GM13976 (cell line): ENCODE measurements around the gene CCR8.

Experiments
- DNase-seq: peaks from one replicate; pipeline ENCODE4 v3.0.0; 2012; ENCODE audit warnings: low spot score
- in situ Hi-C: fragments of 300-500 bp; cut with MboI; formaldehyde crosslinking; loops from one replicate; pipeline ENCODE4 v1.12.0; 2022; ENCODE audit warnings: low sequenced_read_pairs, mixed read lengths, inconsistent platforms; ENCODE audit not compliant: unreplicated experiment
- TF ChIP-seq, protein P1 (sequence below): IDR thresholded peaks from 2 replicates; pipeline ENCODE4 v1.5.1; 2012; ENCODE audit warnings: borderline replicate concordance, mild to moderate bottlenecking; ENCODE audit not compliant: insufficient read depth; ENCODE audit errors: extremely low read depth, missing control alignments, control extremely low read depth

Gene CCR8, protein sequence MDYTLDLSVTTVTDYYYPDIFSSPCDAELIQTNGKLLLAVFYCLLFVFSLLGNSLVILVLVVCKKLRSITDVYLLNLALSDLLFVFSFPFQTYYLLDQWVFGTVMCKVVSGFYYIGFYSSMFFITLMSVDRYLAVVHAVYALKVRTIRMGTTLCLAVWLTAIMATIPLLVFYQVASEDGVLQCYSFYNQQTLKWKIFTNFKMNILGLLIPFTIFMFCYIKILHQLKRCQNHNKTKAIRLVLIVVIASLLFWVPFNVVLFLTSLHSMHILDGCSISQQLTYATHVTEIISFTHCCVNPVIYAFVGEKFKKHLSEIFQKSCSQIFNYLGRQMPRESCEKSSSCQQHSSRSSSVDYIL

GRCh38 chr3:39329493-39329892 lies at the start of gene CCR8:
CCR8 (plus strand) TSS chr3:39329709; CDS start chr3:39332332, 2,623 bp downstream.
- TF ChIP-seq, protein P1, sequence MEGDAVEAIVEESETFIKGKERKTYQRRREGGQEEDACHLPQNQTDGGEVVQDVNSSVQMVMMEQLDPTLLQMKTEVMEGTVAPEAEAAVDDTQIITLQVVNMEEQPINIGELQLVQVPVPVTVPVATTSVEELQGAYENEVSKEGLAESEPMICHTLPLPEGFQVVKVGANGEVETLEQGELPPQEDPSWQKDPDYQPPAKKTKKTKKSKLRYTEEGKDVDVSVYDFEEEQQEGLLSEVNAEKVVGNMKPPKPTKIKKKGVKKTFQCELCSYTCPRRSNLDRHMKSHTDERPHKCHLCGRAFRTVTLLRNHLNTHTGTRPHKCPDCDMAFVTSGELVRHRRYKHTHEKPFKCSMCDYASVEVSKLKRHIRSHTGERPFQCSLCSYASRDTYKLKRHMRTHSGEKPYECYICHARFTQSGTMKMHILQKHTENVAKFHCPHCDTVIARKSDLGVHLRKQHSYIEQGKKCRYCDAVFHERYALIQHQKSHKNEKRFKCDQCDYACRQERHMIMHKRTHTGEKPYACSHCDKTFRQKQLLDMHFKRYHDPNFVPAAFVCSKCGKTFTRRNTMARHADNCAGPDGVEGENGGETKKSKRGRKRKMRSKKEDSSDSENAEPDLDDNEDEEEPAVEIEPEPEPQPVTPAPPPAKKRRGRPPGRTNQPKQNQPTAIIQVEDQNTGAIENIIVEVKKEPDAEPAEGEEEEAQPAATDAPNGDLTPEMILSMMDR = no peak
- in situ Hi-C loops = no loop called here
- DNase-seq = no peak

DNA sequence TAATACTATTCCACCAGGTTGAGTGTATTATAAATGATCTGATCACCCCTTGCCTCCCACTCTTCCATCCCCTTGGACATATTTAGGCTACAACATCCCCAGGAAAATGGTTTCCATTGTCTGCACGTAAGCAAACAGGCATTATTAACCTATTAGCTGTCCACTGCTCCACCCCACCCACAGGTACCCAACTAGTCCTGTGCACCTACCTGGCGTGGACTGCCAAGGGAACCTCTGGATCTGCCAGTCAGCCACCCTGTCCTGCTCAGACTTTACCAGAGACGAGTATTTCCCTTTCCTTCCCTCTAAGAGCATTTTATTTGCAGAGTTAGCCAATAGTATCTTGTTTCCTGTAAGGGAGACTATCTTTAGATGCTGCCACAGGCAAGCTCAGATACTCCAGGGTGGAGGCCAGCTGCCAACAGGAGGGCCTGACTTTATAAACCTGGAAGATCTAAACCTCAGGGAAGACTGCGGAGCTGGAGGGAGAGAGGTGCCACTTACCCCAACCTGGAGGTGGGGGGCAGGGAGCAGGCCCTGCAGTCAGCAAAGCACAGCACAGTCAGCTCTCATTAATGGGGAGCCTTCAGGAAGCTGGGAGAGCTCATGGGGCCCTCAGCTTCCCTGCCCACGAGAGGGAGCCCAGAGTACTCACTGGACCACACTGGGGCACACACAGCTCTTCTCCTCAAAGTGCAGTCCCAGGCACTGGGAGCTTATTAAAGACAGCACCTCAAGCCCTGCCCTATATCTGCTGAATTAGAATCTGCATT lies 49.6 kb upstream of the CCR8 start, which contains the start of gene CX3CR1:
CX3CR1 (minus strand) TSS at position 292 of the 773 bp plus-strand sequence. CDS start 13,527 bp downstream, outside the sequence.
- TF ChIP-seq, protein P1 = no peak
- in situ Hi-C loops = loop anchor here (10.0 kb wide), 1 partner anchor 185 kb away; no protein-coding TSS in a partner anchor
- DNase-seq = no peak

- in situ Hi-C loops = no loop called here
- no peak for DNase-seq
- TF ChIP-seq, protein P1 = no peak
Measured at GRCh38 chr3:39280571-39280970, 48.9 kb upstream of the CCR8 start.

DNA sequence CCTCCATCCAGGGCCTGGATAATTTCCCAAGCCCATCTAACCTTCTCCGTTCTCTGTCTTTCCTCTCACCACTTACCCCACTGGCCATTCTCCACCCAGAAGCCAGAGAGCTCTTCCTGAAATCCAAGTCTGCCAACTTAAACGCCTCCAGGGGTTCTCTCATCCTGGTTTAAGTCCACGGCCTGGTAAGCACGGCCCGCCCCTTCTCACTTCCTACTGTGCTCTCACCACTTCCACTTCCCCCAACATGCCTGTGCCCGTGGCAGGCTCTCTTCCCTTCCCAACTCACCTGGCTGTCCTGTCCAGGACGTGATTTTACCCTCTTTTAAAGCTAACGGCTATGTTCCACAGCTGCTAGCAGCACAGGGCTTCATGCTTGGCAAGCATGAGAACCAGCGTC lies 48.0 kb upstream of the CCR8 start:
- TF ChIP-seq, protein P1 = no peak
- no peak for DNase-seq
- in situ Hi-C loops = no loop called here

GRCh38 chr3:39282057-39282456 lies 47.5 kb upstream of the CCR8 start:
- in situ Hi-C loops = no loop called here
- DNase-seq = no peak
- TF ChIP-seq, protein P1 = no peak

DNA sequence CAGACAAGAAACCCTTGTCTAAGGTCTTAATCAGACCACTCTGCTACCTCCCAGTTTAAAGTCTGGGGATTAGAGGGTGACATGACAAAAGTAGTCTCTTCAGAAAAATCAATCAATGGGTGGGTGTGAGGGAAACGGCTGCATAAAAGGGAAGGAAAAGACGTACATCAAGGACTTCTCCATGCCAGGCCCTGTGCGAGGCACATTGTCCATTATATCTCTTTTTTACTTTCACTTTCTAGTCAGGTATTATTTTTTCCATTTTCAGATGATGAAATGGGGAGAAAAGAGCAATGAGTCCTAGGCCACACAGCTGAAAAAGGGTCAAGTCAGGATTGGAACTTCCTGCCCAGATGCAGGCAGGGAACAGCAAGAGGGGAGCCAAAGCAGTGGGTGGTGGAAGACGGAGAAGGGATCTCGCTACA lies 45.0 kb upstream of the CCR8 start:
- TF ChIP-seq, protein P1 = no peak
- DNase-seq = no peak
- in situ Hi-C loops = no loop called here
